ENCODE data around the gene METTL24.

DNA sequence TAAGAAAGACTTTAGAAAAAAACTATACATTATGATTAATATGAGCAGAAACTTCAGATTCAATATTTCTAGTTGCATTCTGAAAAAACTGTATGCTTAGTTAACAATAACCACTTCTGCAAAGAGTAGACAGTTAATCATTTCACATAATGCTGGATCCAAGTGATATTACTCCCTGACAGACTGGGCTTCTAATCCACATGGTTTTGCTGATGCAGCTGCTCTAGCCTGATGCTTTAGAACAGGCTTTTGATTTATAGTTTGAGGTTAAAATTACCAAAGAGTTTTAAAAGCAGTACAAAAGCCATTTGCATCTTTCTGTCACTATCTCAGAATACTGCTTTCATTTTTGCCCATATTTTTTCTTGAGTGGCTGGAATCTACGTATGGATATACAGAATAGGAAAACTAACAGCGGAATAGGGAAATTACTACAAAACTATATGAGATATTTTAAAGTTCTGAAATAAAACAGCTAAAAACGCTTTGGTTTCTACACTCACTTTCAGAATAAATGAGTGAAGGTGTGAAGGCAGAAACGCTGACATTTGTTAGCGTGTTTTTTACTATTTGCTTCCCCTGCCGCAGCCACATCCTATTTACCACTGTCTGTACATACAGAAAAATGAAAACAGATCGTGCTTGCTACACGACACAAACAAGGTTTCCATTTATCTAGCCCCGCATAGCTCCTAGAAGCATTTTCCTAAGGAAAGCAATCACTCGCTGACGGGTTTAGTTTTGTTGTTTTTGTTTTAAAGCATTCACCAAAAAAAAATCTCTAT, 61.7 kb downstream of the METTL24 start:
- TF ChIP-seq, protein P1, sequence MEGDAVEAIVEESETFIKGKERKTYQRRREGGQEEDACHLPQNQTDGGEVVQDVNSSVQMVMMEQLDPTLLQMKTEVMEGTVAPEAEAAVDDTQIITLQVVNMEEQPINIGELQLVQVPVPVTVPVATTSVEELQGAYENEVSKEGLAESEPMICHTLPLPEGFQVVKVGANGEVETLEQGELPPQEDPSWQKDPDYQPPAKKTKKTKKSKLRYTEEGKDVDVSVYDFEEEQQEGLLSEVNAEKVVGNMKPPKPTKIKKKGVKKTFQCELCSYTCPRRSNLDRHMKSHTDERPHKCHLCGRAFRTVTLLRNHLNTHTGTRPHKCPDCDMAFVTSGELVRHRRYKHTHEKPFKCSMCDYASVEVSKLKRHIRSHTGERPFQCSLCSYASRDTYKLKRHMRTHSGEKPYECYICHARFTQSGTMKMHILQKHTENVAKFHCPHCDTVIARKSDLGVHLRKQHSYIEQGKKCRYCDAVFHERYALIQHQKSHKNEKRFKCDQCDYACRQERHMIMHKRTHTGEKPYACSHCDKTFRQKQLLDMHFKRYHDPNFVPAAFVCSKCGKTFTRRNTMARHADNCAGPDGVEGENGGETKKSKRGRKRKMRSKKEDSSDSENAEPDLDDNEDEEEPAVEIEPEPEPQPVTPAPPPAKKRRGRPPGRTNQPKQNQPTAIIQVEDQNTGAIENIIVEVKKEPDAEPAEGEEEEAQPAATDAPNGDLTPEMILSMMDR (IDR thresholded peaks at IDR 0.05) = no peak
- no peak for TF ChIP-seq EP300 (IDR thresholded peaks at IDR 0.05)
- no peak for TF ChIP-seq POLR2A (IDR thresholded peaks at IDR 0.05)
- no peak for TF ChIP-seq POLR2AphosphoS5 (IDR thresholded peaks at IDR 0.05)
